HFFc6 (cell line): Measurements from ENCODE around the gene ZRSR2. TPM values are rescaled to one million over a fixed set of nuclear protein-coding genes. Genes with fewer than 3 reads are reported as not detected.

Experiments
- DNase-seq: peaks from one replicate; pipeline ENCODE4 v3.0.0-alpha.2; 2018
- H3K27ac Mint-ChIP-seq: 2 replicates; pipeline ENCODE4 v1.8.0; 2020; ENCODE audit warnings: mild to moderate bottlenecking, mixed read lengths
- H3K27me3 Mint-ChIP-seq: 2 replicates; pipeline ENCODE4 v1.8.0; 2021; ENCODE audit warnings: mild to moderate bottlenecking, moderate library complexity, mixed read lengths; ENCODE audit not compliant: insufficient read depth
- H3K36me3 Mint-ChIP-seq: 2 replicates; pipeline ENCODE4 v1.8.0; 2021; ENCODE audit warnings: low read depth, mixed read lengths
- H3K4me1 Mint-ChIP-seq: 2 replicates; pipeline ENCODE4 v1.8.0; 2020; ENCODE audit warnings: low read depth, mixed read lengths
- H3K4me3 Mint-ChIP-seq: 2 replicates; pipeline ENCODE4 v1.8.0; 2020; ENCODE audit warnings: mild to moderate bottlenecking, moderate library complexity, mixed read lengths
- H3K9me3 Mint-ChIP-seq: 2 replicates; pipeline ENCODE4 v1.8.0; 2020; ENCODE audit warnings: mild to moderate bottlenecking, mixed read lengths
- total RNA-seq, 6 experiments: library from RNA; stranded (reverse); fragmentation: NEBNext Ultra II Directional; extraction: Animal tissue kit (Norgen Biotek cat#: 25700); gene quantifications; 2 replicates in 1 of 6; 3 replicates in 5 of 6; pipeline ENCODE4 v1.2.3, GENCODE V29; 2021
- TF ChIP-seq, protein P1 (sequence below): fragments of 200-600 bp; sonication (generic); IDR thresholded peaks from 2 replicates; pipeline ENCODE4 v1.5.0; 2021; ENCODE audit warnings: antibody characterized with exemption, mild to moderate bottlenecking

The ZRSR2 gene
- total RNA-seq, 6 experiments from 2014 or later: 5.1 to 7.0 (median 5.6) TPM

- peak overlapping the region; percentile 97 for H3K27ac Mint-ChIP-seq
- 0 out of 2 replicates have a peak overlapping the region, but pooled peaks have one; percentile 22 for H3K4me3 Mint-ChIP-seq
- no peaks in the 10 kb centered on the region for H3K36me3 Mint-ChIP-seq
- H3K4me1 Mint-ChIP-seq: peaks cover 34% of the 10 kb centered on the region
- TF ChIP-seq, protein P1, sequence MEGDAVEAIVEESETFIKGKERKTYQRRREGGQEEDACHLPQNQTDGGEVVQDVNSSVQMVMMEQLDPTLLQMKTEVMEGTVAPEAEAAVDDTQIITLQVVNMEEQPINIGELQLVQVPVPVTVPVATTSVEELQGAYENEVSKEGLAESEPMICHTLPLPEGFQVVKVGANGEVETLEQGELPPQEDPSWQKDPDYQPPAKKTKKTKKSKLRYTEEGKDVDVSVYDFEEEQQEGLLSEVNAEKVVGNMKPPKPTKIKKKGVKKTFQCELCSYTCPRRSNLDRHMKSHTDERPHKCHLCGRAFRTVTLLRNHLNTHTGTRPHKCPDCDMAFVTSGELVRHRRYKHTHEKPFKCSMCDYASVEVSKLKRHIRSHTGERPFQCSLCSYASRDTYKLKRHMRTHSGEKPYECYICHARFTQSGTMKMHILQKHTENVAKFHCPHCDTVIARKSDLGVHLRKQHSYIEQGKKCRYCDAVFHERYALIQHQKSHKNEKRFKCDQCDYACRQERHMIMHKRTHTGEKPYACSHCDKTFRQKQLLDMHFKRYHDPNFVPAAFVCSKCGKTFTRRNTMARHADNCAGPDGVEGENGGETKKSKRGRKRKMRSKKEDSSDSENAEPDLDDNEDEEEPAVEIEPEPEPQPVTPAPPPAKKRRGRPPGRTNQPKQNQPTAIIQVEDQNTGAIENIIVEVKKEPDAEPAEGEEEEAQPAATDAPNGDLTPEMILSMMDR: no peak
- no peaks in the 10 kb centered on the region for H3K9me3 Mint-ChIP-seq
- no peak for DNase-seq
- no peaks in the 10 kb centered on the region for H3K27me3 Mint-ChIP-seq
These were observed 41.4 kb upstream of the ZRSR2 start for GRCh38 chrX:15748841-15749240.

DNA sequence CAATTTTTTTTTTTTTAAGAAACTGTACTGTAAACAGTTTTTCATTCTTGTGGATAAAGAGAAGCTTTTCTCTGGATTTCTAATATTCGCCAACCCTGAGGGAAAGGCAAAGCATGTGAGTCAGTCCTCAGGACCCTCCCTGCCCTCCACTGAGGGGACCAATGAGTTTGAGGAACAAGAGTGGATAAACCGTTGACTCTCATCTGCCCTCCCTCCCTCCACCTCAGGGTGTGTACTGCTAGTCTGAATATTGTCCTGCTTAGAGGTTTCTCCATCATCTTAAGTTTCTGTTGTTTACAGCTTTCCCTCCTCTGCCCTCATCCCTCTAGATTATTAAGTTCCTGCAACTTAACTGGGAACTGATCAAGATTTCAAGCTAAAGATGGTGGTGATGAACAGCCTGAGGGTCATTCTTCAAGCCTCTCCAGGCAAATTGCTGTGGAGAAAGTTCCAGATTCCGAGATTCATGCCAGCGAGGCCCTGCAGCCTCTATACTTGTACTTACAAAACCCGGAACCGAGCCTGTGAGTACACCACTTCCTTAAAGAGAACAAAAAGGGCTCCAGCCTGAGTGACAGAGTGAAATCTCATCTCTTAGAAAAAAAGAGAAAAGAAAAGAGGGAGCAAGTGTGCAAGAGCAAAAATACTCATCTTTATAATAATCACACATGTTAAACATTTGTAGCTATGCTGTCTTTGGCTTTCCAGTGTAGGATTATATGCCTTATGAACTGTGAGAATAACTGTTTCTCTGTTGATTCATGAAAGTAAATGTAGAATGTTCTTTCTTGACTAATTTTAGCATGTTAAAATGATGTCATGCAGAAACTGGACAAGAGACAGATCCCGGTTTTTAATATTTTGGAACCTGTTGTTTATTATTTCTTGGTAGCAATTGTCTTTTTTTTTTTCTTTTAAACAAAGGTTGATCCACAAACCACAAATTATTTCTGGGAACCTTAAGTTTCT is 40.4 kb upstream of the ZRSR2 start:
- H3K4me3 Mint-ChIP-seq: peak overlapping the region; percentile 76
- H3K27me3 Mint-ChIP-seq: no peaks in the 10 kb centered on the region
- TF ChIP-seq, protein P1: no peak
- peaks cover 34% of the 10 kb centered on the region for H3K4me1 Mint-ChIP-seq
- H3K27ac Mint-ChIP-seq: peak overlapping the region; percentile 97
- no peaks in the 10 kb centered on the region for H3K9me3 Mint-ChIP-seq
- H3K36me3 Mint-ChIP-seq: no peaks in the 10 kb centered on the region
- peak; percentile 28 for DNase-seq

DNA sequence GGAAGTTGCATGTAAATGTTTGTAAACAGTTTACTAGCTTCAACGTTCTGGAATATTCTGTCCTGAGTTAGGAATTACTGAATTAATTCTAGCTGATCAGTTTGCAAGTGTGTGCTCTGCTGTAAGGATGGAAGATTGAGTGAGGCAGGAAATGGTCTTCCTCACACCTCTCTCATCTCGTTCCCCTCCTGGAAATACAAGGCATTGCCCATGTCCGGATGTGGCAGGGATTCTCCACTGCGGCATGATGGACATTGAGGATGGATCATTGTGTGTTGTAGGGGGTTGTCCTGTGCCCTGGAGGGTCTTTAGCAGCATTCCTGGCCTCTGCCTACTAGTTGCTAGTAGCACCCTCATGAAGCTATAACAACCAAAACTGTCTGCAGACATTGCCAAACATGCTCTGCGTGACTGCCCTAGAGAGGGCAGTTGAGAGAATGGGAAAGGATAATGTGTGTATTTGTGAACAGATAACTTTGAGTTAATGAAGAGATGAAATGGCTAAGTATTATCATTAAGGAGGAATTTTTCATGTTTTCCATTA is 39.6 kb upstream of the ZRSR2 start:
- Mint-ChIP-seq H3K9me3 (no peaks in the 10 kb centered on the region), H3K27me3 (no peaks in the 10 kb centered on the region), H3K4me1 (peaks cover 34% of the 10 kb centered on the region), H3K4me3 (peak overlapping the region; percentile 76), H3K36me3 (no peaks in the 10 kb centered on the region), H3K27ac (peak overlapping the region; percentile 97)
- DNase-seq: peak; percentile 41
- TF ChIP-seq, protein P1: no peak

GRCh38 chrX:15751155-15751819 is 39.0 kb upstream of the ZRSR2 start:
- no peaks in the 10 kb centered on the region for H3K27me3 Mint-ChIP-seq
- peak overlapping the region; percentile 97 for H3K27ac Mint-ChIP-seq
- TF ChIP-seq, protein P1: no peak
- no peaks in the 10 kb centered on the region for H3K36me3 Mint-ChIP-seq
- H3K4me3 Mint-ChIP-seq: peak overlapping the region; percentile 76
- H3K9me3 Mint-ChIP-seq: no peaks in the 10 kb centered on the region
- H3K4me1 Mint-ChIP-seq: peaks cover 34% of the 10 kb centered on the region
- DNase-seq: peak; percentile 84

GRCh38 chrX:15755091-15755490 is 35.2 kb upstream of the ZRSR2 start:
- Mint-ChIP-seq H3K9me3 (no peaks in the 10 kb centered on the region), H3K36me3 (no peaks in the 10 kb centered on the region), H3K4me3 (no peak overlapping the region), H3K27me3 (no peaks in the 10 kb centered on the region), H3K4me1 (peaks cover 20% of the 10 kb centered on the region), H3K27ac (no peak overlapping the region)
- TF ChIP-seq, protein P1: no peak
- no peak for DNase-seq
